NK-92 treated with Interleukin-12 subunit alpha and Interleukin-12 subunit beta, amount 100 ng/mL, for 24 hours (cell line): Measurements from ENCODE around the gene CCNB1IP1.
"Not testable (repeated sequence)": the region's sequence is repeated elsewhere in the genome, so short reads cannot be mapped to it uniquely, and the experiment has no call there.

Experiments used
- DNase-seq: peaks from one replicate; lab custom pipeline; 2025; lab: John Stamatoyannopoulos, UW

CCNB1IP1 gene

DNA sequence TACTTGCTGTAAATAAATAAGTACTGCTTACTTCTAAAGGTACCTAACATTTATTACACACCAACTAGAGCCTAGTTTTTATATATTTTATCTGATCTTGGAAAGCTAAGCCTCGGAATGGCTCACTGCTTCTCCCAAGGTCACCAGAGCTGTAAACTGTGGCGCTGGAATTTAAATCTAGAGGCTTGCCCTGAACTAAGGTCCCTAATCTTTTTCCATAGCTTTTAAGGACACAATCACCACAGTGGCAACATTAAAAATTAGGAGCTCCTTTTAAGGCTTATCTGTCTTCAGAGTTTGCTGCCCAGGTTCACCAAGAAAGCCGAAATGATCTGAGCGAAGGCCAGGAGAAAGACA lies 670 bp downstream of the CCNB1IP1 start:
- DNase-seq, result no peak

DNA sequence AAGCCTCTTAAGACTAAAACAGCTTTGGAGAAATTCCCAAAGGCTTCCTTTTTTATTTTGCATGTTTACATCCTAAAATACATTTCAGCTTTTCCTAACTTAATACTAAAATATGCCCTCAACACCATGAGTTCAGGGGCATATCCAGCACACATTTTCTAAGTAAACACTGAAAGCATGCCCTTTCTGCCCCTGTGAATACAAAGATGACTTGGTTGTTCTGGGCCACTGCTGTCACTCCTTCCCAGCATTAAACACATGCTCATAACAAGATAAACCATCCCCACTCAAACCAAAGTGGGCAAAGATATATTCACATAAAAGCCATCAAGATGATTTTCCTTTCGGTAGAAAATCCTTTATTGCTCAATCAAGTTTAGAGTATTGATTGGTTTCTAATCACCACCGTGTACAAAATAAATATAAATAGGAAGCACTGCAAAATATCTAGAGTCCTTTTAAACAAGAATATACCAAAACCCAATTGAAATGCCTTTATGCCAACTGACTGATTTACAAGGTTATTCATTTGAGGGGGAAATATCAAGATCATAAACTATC lies 1.9 kb downstream of the CCNB1IP1 start:
- DNase-seq, result no peak

GRCh38 chr14:20329355-20329754 lies 3.7 kb downstream of the CCNB1IP1 start:
- DNase-seq, result no peak

DNA sequence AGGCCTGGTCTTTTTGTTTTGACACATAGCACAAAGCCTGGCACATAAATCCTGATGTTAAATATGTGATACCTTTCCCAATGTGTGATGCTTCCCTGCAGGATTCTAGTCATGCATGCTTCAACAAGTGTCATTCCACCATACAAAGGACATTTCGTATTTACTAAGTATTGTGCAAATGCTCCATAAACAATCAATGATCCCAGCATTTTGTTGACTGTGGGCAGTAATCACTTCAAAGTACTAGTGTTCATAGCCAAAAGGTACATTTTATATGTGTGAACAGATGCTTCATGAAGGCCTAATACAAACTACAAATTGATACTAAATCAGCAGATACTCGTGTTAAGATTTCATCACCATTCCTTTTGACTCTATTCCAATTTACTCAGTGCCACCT lies 4.4 kb downstream of the CCNB1IP1 start:
- DNase-seq, result no peak

GRCh38 chr14:20327005-20327869 lies 5.8 kb downstream of the CCNB1IP1 start:
- no peak for DNase-seq

- DNase-seq, result no peak
Observed at GRCh38 chr14:20317720-20318119, 15.4 kb downstream of the CCNB1IP1 start.

GRCh38 chr14:20314026-20314425 lies 19.1 kb downstream of the CCNB1IP1 start:
- no peak for DNase-seq

DNA sequence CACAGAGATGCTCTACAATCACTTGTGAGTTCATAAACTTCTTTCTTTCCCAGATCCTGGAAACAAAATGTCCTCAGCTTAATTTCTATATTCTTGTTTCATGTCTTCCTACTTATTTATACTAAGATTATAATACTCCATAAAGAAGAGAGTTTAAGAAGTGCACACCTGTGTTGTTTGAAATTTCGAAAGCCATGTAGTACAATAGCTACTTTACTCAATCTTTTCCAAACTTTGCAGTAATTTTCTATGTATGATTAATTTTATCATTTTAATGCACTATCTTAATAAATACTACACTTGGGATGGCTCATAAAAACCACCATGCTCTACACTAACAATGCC lies 27.0 kb downstream of the CCNB1IP1 start:
- no peak for DNase-seq

DNA sequence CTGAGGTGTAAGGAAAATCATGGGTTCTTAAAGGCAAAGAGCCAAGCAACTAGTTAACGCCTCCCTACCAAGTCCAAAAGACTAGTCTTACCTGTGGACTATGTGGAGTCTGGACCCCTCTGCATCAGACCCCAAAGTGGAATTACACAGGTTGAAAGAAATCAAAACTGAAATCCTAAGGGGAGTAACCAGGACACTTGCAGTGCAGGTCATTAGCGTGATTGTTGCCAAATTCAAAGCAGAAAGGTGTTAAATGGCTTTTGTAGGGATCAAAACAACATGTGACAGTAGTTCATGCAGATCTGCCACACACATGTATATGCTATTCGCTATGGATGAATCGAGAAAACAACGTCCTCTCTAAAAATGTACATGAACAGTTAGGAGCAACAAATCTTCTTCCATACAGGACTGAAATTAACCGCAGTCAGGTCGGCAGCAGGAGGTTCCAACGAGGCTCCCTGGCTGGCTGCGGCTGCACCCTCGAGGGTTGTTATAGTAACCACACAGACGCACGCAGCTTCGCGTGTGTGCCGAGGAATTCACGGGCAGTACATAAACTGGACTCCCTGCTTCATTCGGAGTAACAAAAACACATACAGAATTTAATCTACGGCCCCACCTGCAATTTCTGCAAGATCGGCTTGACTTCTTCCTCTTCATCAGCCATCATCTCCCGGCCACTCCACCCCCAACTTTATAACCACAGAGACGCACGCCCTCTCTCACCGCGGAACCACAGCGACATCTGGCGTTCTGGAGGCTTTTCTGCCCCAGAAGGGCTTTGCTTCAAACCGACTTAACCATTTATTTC lies 27.6 kb downstream of the CCNB1IP1 start, which contains the start of gene TTC5:
TSS of gene TTC5 (minus strand) at position 687 of the 814 bp plus-strand sequence. CDS start at position 673, 14 bp downstream.
- peak; percentile 71 for DNase-seq

- DNase-seq, result no peak
Observed at GRCh38 chr14:20302042-20302755, 30.9 kb downstream of the CCNB1IP1 start.

- DNase-seq, result no peak
Observed at GRCh38 chr14:20295067-20295466, 38.0 kb downstream of the CCNB1IP1 start.

GRCh38 chr14:20294636-20295035 lies 38.4 kb downstream of the CCNB1IP1 start:
- no peak for DNase-seq

- DNase-seq, result not testable (repeated sequence)
Observed at GRCh38 chr14:20281998-20282397, 51.1 kb downstream of the CCNB1IP1 start.

- DNase-seq, result not testable (repeated sequence)
Observed at GRCh38 chr14:20280265-20280664, 52.8 kb downstream of the CCNB1IP1 start.

DNA sequence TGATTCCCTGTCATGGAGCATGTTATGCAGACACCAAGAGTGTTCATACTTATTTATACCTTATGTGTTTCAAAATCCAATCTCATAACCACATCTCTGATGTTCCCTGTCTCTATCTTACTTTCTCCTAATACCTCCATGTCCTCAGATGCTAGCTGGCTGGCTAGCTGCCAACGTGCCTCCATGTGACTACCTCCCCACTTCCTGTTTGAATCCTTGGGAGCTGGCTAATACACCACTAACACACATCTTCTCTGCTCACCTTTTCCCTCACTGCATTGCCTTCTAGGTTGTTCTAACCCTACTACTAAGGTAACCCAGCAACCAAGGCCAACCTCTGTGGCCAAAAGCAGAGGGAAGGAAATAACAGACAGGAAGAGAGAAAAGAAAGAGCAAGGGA lies 54.7 kb downstream of the CCNB1IP1 start:
- no peak for DNase-seq

GRCh38 chr14:20277409-20277808 lies 55.7 kb downstream of the CCNB1IP1 start:
- DNase-seq, result no peak

- DNase-seq, result no peak
Observed at GRCh38 chr14:20274062-20274461, 59.0 kb downstream of the CCNB1IP1 start.

DNA sequence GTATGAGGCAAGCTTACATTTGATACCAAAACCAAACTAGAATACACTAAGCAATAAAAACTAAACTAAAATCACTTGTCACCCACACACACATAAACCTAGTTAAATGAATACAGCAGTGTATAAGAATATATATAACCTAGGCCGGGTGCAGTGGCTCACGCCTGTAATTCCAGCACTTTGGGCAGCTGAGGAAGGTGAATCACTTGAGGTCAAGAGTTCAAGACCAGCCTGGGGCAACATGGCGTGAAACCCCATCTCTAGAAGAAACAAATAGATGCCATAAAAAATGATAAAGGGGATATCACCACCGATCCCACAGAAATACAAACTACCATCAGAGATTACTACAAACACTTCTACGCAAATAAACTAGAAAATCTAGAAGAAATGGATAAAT lies 68.7 kb downstream of the CCNB1IP1 start:
- not testable (repeated sequence) for DNase-seq

DNA sequence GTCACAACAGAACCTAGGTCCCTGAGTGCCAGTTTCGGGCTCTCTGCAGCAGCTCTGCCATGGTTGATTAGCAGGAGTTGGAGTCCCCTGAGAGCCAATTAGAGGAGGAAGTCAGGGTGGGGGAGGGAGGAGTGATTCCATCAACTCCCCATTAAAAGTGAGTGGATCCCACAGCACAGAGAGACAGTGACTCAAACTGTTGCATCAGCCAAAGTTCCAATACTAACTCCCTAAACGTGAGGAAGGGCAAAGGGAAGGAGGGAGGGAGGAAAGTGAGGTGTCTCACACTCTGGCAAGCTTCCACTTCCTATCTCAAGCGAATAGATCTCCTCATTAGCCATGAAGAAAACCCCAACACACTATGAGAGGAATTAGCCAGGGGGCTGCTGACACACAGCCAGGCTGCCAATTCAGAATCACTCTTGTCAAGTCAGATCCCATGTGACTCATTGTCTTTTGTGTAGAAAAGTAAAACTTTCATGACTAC lies 70.4 kb downstream of the CCNB1IP1 start:
- no peak for DNase-seq
